A549 treated with Hydrocortisone at 1 μM for 4 hours (cell line): ENCODE results near the gene PIK3CA. TPM values are rescaled to one million over a fixed set of nuclear protein-coding genes. Genes with fewer than 3 reads are reported as not detected.

ENCODE experiments used
- total RNA-seq: library from RNA; stranded (reverse); fragments of 200-300 nt; extraction: Qiagen RNA extraction; gene quantifications from 5 replicates; pipeline ENCODE4 v1.2.3, GENCODE V29; 2022

The PIK3CA gene
- total RNA-seq, result 4.1 to 7.6 TPM (median 6.4 TPM) in 5 replicates

GRCh38 chr3:179147873-179148615 lies at the start of gene PIK3CA:
PIK3CA (plus strand) TSS chr3:179148357; CDS start chr3:179198826, 50,469 bp downstream.

DNA sequence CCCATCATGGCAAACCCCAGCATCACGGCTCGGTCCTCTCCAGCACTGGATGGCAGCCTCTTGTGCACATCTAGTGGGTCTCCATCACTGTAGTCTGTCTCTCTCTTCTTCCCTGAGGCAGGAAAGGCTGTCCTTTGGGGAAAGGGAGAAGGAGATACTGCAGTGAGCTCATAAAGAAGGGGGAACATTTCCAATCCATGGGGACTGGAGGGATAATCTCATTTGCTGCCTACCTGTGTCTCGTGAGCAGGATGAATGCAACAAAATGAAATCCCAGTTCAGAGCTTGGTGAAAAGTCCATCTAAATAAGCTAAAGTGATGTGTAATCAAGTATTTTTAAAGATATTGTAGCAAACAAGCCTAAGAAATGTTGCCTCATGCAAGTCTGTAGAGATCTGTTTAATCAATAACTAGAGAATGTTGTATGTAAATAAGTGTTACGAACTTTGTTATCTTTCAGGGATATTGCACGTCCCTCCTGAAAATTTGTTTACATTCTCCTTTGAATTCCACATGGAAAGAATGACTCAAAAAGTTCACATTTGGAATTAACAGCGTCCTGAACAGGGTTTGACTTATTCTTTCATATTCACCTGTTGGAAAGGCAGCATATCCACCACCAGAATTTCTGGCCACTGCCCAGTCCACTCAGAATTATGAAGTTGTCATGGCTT lies 102.8 kb downstream of the PIK3CA start, which contains the start of gene KCNMB3:
Gene KCNMB3 (minus strand): TSS at position 312 of the 674 bp plus-strand sequence. CDS start 124 bp downstream, at position 188.

Other genes starting within 250 kb of the PIK3CA start
- gene ZMAT3, start 76.5 kb upstream of the PIK3CA start, total RNA-seq, result 5.4 to 7.6 TPM (median 6.6 TPM) in 5 replicates
- 1.1 to 1.8 TPM (median 1.4 TPM) in 5 replicates for gene KCNMB3, start 102.8 kb downstream of the PIK3CA start, total RNA-seq
- gene ZNF639, start 174.7 kb downstream of the PIK3CA start, total RNA-seq, result 20.6 to 22.8 TPM (median 21.8 TPM) in 5 replicates
- 16.8 to 21.7 TPM (median 18.4 TPM) in 5 replicates for gene MFN1, start 199.4 kb downstream of the PIK3CA start, total RNA-seq